RWPE2 (cell line): ENCODE measurements around the gene ZSWIM6.

Experiments
- ATAC-seq: fragments of 200-7000 bp; cut with Tn5 transposase; 3 replicates; pipeline ENCODE4 v1.9.1; 2021; ENCODE audit warnings: low read depth
- DNase-seq: peaks from one replicate; pipeline ENCODE4 v3.0.0-alpha.2; 2020; ENCODE audit warnings: low spot score
- H3K27ac ChIP-seq: fragments of 450-650 bp; 2 replicates; pipeline ENCODE4 v1.5.1; 2017; ENCODE audit warnings: mild to moderate bottlenecking; ENCODE audit not compliant: poor library complexity, severe bottlenecking
- H3K27me3 ChIP-seq: fragments of 250-450 bp; sonication (Bioruptor Pico); 2 replicates; pipeline ENCODE4 v1.5.1; 2021; ENCODE audit warnings: mild to moderate bottlenecking, moderate library complexity; ENCODE audit not compliant: insufficient read depth, poor library complexity, severe bottlenecking
- H3K36me3 ChIP-seq: fragments of 250-450 bp; sonication (Bioruptor Pico); 2 replicates; pipeline ENCODE4 v1.5.1; 2020; ENCODE audit warnings: low read depth, mild to moderate bottlenecking, moderate library complexity
- H3K4me1 ChIP-seq: fragments of 250-450 bp; sonication (Bioruptor Pico); 2 replicates; pipeline ENCODE4 v1.5.1; 2021; ENCODE audit warnings: mild to moderate bottlenecking, moderate library complexity; ENCODE audit not compliant: insufficient read depth, poor library complexity, severe bottlenecking
- H3K4me3 ChIP-seq: fragments of 250-450 bp; sonication (Bioruptor Pico); 2 replicates; pipeline ENCODE4 v1.5.1; 2021; ENCODE audit warnings: mild to moderate bottlenecking, moderate library complexity; ENCODE audit not compliant: severe bottlenecking
- H3K9me3 ChIP-seq: fragments of 250-450 bp; sonication (Bioruptor Pico); 2 replicates; pipeline ENCODE4 v1.5.1; 2021; ENCODE audit warnings: mild to moderate bottlenecking, moderate library complexity; ENCODE audit not compliant: severe bottlenecking
- TF ChIP-seq, protein P1 (sequence below): fragments of 450-650 bp; IDR thresholded peaks from one replicate; pipeline ENCODE4 v1.5.1; 2017; ENCODE audit warnings: mild to moderate bottlenecking, moderate library complexity; ENCODE audit not compliant: poor library complexity, severe bottlenecking

ZSWIM6 gene

DNA sequence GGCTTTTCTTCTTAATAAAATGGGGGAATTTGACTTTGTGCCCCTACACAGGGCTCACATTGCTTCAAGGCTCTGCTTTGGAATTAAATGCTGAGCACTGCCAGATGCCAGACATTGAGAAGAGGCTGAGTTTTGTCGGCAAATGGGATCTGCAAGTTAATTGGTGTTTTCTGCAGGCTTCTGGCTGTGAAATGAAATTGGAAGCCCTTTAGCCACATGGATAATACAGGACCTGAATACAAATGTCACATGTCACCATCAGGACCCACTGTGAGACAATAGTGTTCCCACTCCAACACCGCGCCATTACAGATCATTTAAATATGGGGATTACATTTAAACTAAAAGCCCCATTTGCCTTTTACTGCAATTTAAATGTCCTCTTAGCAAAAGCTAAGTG, 164.4 kb downstream of the ZSWIM6 start:
- Histone ChIP-seq H3K27me3 (no peaks in the 10 kb centered on the region), H3K27ac (no peak overlapping the region), H3K36me3 (peaks cover 25% of the 10 kb centered on the region), H3K4me1 (no peaks in the 10 kb centered on the region), H3K9me3 (no peaks in the 10 kb centered on the region), H3K4me3 (no peak overlapping the region)
- TF ChIP-seq, protein P1, sequence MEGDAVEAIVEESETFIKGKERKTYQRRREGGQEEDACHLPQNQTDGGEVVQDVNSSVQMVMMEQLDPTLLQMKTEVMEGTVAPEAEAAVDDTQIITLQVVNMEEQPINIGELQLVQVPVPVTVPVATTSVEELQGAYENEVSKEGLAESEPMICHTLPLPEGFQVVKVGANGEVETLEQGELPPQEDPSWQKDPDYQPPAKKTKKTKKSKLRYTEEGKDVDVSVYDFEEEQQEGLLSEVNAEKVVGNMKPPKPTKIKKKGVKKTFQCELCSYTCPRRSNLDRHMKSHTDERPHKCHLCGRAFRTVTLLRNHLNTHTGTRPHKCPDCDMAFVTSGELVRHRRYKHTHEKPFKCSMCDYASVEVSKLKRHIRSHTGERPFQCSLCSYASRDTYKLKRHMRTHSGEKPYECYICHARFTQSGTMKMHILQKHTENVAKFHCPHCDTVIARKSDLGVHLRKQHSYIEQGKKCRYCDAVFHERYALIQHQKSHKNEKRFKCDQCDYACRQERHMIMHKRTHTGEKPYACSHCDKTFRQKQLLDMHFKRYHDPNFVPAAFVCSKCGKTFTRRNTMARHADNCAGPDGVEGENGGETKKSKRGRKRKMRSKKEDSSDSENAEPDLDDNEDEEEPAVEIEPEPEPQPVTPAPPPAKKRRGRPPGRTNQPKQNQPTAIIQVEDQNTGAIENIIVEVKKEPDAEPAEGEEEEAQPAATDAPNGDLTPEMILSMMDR = no peak
- ATAC-seq (no peak), DNase-seq (no peak)

DNA sequence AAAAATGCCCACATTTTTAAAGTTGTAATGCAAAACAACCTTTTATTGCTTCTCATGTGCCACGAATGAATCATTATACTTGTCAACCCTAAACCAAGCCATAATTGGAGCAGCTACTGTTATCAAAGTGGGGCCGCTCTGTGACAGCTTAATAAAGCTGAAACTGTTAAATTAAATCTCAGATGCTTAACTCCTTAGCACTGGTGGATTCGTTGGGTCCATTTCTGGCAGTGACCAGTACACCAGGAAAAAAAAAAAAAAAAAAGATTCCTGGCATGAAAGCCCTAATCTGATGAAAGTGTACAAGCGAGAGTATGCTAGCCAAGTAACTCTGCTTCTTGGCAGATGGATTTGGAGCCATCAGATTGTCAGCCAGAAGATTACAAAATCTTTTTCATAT, 164.8 kb downstream of the ZSWIM6 start:
- DNase-seq = no peak
- ATAC-seq = no peak
- TF ChIP-seq, protein P1 = no peak
- Histone ChIP-seq H3K36me3 (peaks cover 24% of the 10 kb centered on the region), H3K27me3 (no peaks in the 10 kb centered on the region), H3K4me3 (no peak overlapping the region), H3K27ac (no peak overlapping the region), H3K9me3 (no peaks in the 10 kb centered on the region), H3K4me1 (no peaks in the 10 kb centered on the region)

DNA sequence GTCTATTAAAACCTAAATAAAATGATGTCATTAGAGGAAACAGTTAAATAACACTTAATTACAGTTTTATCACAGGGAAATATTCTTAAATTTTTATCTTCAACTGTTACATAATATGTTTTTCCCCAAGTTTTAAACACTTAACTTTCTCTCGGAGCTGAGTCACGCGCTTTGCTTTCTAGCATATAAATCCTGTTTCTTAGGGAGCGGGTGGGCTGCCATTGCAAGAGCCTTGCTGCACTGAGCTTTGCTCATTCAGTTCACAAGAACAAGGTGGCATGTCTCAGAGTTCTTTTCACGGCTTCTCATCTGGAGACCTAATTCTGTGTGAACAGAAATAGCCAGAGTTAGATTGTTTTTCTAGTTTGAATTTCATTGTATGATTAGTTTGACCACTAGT, 166.1 kb downstream of the ZSWIM6 start:
- no peak for ATAC-seq
- DNase-seq = no peak
- Histone ChIP-seq H3K36me3 (peaks cover 23% of the 10 kb centered on the region), H3K9me3 (no peaks in the 10 kb centered on the region), H3K4me3 (no peak overlapping the region), H3K27me3 (no peaks in the 10 kb centered on the region), H3K4me1 (no peaks in the 10 kb centered on the region), H3K27ac (no peak overlapping the region)
- TF ChIP-seq, protein P1 = no peak

DNA sequence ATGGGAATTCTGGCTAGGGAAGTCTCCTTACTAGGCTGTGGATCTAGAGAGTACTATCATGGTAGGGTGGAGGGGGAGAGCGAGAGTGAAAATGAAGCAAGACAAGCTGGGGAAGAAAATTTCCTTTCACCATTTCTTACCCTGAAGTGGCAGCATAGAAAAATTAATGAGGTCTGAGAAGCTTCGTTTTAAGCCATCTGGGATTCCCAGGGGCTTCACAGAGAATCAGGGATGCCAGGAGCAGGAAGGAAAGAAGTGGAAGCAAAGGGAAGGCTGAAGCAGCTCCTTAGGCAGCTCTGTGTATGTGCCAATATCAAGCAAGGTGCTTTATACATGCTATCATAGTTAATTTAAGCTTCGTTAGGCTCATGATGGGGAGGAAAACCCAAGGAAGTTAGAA, 169.9 kb downstream of the ZSWIM6 start:
- TF ChIP-seq, protein P1 = no peak
- H3K4me1 ChIP-seq = no peaks in the 10 kb centered on the region
- no peak overlapping the region for H3K4me3 ChIP-seq
- DNase-seq (no peak), ATAC-seq (no peak)
- no peak overlapping the region for H3K27ac ChIP-seq
- H3K36me3 ChIP-seq = 0 out of 2 replicates have a peak, but pooled peaks cover 5% of the 10 kb centered on the region
- no peaks in the 10 kb centered on the region for H3K27me3 ChIP-seq
- H3K9me3 ChIP-seq = no peaks in the 10 kb centered on the region

DNA sequence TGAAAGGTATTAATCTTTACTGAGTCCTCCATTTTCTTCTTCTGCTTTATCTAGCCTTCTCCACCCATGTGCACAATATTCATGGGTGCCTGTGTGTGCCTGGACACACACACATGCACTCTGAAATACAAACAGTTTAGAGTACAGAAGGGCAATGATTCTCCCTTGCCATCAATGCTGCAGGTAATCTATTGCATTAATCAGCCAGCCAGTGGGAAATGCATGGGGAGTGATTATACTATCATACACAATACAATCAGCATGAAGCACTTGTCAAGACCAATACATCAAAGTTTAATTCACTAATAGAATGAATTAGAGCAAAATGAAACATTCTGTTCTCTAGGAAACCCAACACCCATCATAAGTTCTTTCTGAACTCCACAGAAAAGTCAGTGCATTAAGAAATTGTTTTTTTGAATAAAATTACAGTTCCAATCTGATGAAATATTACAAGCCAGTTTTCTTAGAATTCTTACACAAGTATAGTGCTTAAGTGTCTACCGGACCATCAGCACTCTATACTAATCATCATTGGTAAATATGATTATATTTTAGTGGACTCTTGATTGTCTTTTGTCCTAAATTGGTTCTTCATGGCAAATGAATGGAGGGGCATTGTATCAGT, 172.2 kb downstream of the ZSWIM6 start:
- TF ChIP-seq, protein P1 = no peak
- Histone ChIP-seq H3K36me3 (0 out of 2 replicates have a peak, but pooled peaks cover 6% of the 10 kb centered on the region), H3K4me1 (no peaks in the 10 kb centered on the region), H3K9me3 (no peaks in the 10 kb centered on the region), H3K27ac (no peak overlapping the region), H3K4me3 (no peak overlapping the region), H3K27me3 (no peaks in the 10 kb centered on the region)
- DNase-seq (no peak), ATAC-seq (no peak)
